Osteoblast (primary cell): Measurements from ENCODE around the gene PARVA. TPM values are rescaled to one million over a fixed set of nuclear protein-coding genes. Genes with fewer than 3 reads are reported as not detected.

Experiments used
- DNase-seq: peaks from one replicate; pipeline ENCODE4 v3.0.0; 2011; ENCODE audit warnings: low spot score, mixed read lengths; ENCODE audit not compliant: insufficient read length; ENCODE audit errors: missing footprints
- H2AFZ ChIP-seq: 2 replicates; pipeline ENCODE4 v1.6.0; 2011; ENCODE audit warnings: mild to moderate bottlenecking, low read length
- H3K27ac ChIP-seq: 2 replicates; pipeline ENCODE4 v1.5.1; 2011; ENCODE audit warnings: mild to moderate bottlenecking, low read depth, low read length, moderate library complexity
- H3K27me3 ChIP-seq: 2 replicates; pipeline ENCODE4 v1.6.0; 2012; ENCODE audit warnings: mild to moderate bottlenecking, control low read depth, inconsistent platforms, low read length, moderate library complexity; ENCODE audit not compliant: insufficient read depth
- H3K36me3 ChIP-seq: 2 replicates; pipeline ENCODE4 v1.5.1; 2011; ENCODE audit warnings: mild to moderate bottlenecking, low read length, control low read depth, moderate library complexity; ENCODE audit not compliant: insufficient read depth
- H3K4me1 ChIP-seq: 2 replicates; pipeline ENCODE4 v1.5.1; 2011; ENCODE audit warnings: mild to moderate bottlenecking, low read length, control low read depth, moderate library complexity; ENCODE audit not compliant: insufficient read depth
- H3K4me2 ChIP-seq: 2 replicates; pipeline ENCODE4 v1.6.0; 2011; ENCODE audit warnings: mild to moderate bottlenecking, low read length; ENCODE audit not compliant: insufficient read depth
- H3K4me3 ChIP-seq: fragments of 200-600 bp; sonication (generic); 3 replicates; pipeline ENCODE4 v1.5.1; 2012; ENCODE audit warnings: mild to moderate bottlenecking, low read length, inconsistent platforms; ENCODE audit not compliant: insufficient read depth
- H3K79me2 ChIP-seq: 2 replicates; pipeline ENCODE4 v1.6.0; 2012; ENCODE audit warnings: mild to moderate bottlenecking, low read length, control low read depth, inconsistent platforms; ENCODE audit not compliant: insufficient read depth
- H3K9me3 ChIP-seq: 2 replicates; pipeline ENCODE4 v1.5.1; 2011; ENCODE audit warnings: low read depth, low read length, control low read depth
- H4K20me1 ChIP-seq: 2 replicates; pipeline ENCODE4 v1.6.0; 2012; ENCODE audit warnings: mild to moderate bottlenecking, low read length, control low read depth; ENCODE audit not compliant: insufficient read depth
- CTCF ChIP-seq: IDR thresholded peaks from 2 replicates; pipeline ENCODE4 v1.5.1; 2011; ENCODE audit warnings: mild to moderate bottlenecking, low read depth, low read length, moderate library complexity; ENCODE audit errors: extremely low read depth
- total RNA-seq: library from RNA; depleted of rRNA; stranded (reverse); fragments of >200 nt; gene quantifications from 2 replicates; pipeline ENCODE4 v1.2.3, GENCODE V29; 2012

Gene PARVA
- total RNA-seq, 1 donor: 74.9 TPM

GRCh38 chr11:12523180-12523924 lies 146.0 kb downstream of the PARVA start:
- H3K27ac ChIP-seq: no peak overlapping the region
- no peaks in the 10 kb centered on the region for H3K27me3 ChIP-seq
- H3K4me2 ChIP-seq: no peak overlapping the region
- DNase-seq: no peak
- H3K9me3 ChIP-seq: no peaks in the 10 kb centered on the region
- H2AFZ ChIP-seq: no peak overlapping the region
- H3K36me3 ChIP-seq: peaks cover 37% of the 10 kb centered on the region
- no peak overlapping the region for H3K4me3 ChIP-seq
- H4K20me1 ChIP-seq: no peaks in the 10 kb centered on the region
- no peaks in the 10 kb centered on the region for H3K79me2 ChIP-seq
- H3K4me1 ChIP-seq: peaks cover 14% of the 10 kb centered on the region
- no peak for TF ChIP-seq CTCF

- Histone ChIP-seq H3K4me3 (no peak overlapping the region), H3K27ac (no peak overlapping the region), H3K27me3 (no peaks in the 10 kb centered on the region), H4K20me1 (no peaks in the 10 kb centered on the region), H3K79me2 (no peaks in the 10 kb centered on the region), H2AFZ (no peak overlapping the region), H3K36me3 (peaks cover 33% of the 10 kb centered on the region), H3K4me1 (peaks cover 27% of the 10 kb centered on the region), H3K9me3 (no peaks in the 10 kb centered on the region), H3K4me2 (no peak overlapping the region)
- DNase-seq: no peak
- TF ChIP-seq CTCF: no peak
Observed at GRCh38 chr11:12524865-12525264, 147.5 kb downstream of the PARVA start.

GRCh38 chr11:12525466-12526055 lies 148.2 kb downstream of the PARVA start:
- Histone ChIP-seq H2AFZ (no peak overlapping the region), H3K9me3 (no peaks in the 10 kb centered on the region), H3K79me2 (no peaks in the 10 kb centered on the region), H3K4me1 (peaks cover 33% of the 10 kb centered on the region), H4K20me1 (no peaks in the 10 kb centered on the region), H3K27ac (no peak overlapping the region), H3K36me3 (peaks cover 33% of the 10 kb centered on the region), H3K27me3 (no peaks in the 10 kb centered on the region), H3K4me3 (no peak overlapping the region), H3K4me2 (no peak overlapping the region)
- TF ChIP-seq CTCF: no peak
- DNase-seq: no peak

GRCh38 chr11:12526789-12527188 lies 149.4 kb downstream of the PARVA start:
- H2AFZ ChIP-seq: no peak overlapping the region
- peak overlapping the region; percentile 21 for H3K27ac ChIP-seq
- no peak overlapping the region for H3K4me3 ChIP-seq
- no peaks in the 10 kb centered on the region for H3K27me3 ChIP-seq
- H3K36me3 ChIP-seq: peaks cover 28% of the 10 kb centered on the region
- H3K4me2 ChIP-seq: peak overlapping the region; percentile 50
- no peaks in the 10 kb centered on the region for H3K9me3 ChIP-seq
- H3K4me1 ChIP-seq: peaks cover 37% of the 10 kb centered on the region
- no peaks in the 10 kb centered on the region for H4K20me1 ChIP-seq
- no peak for TF ChIP-seq CTCF
- peak; percentile 91 for DNase-seq
- H3K79me2 ChIP-seq: no peaks in the 10 kb centered on the region
